Astrocyte (in vitro differentiated cells and primary cell): ENCODE results near the gene APBB2. TPM values are rescaled to one million over a fixed set of nuclear protein-coding genes. Genes with fewer than 3 reads are reported as not detected.

Source experiments
- DNase-seq: peaks from one replicate; pipeline ENCODE4 v3.0.0-alpha.2; 2010; ENCODE audit warnings: low read depth
- FAIRE-seq: peaks from 2 replicates; lab custom pipeline; 2011; peaks lifted over from hg19 to GRCh38; lab: Jason Lieb, UNC
- H2AFZ ChIP-seq: 2 replicates; pipeline ENCODE4 v1.6.0; 2012; ENCODE audit warnings: low read depth, low read length, inconsistent platforms
- H3K27ac ChIP-seq: 2 replicates; pipeline ENCODE4 v1.5.1; 2011; ENCODE audit warnings: low read depth, low read length, inconsistent platforms
- H3K27me3 ChIP-seq: 2 replicates; pipeline ENCODE4 v1.6.0; 2011; ENCODE audit warnings: low read length, inconsistent platforms; ENCODE audit not compliant: insufficient read depth
- H3K36me3 ChIP-seq: 2 replicates; pipeline ENCODE4 v1.5.1; 2011; ENCODE audit warnings: low read length, inconsistent platforms; ENCODE audit not compliant: insufficient read depth
- H3K4me1 ChIP-seq: 2 replicates; pipeline ENCODE4 v1.5.1; 2011; ENCODE audit warnings: low read length, inconsistent platforms; ENCODE audit not compliant: insufficient read depth
- H3K4me2 ChIP-seq: 2 replicates; pipeline ENCODE4 v1.6.0; 2012; ENCODE audit warnings: low read length, inconsistent platforms
- H3K4me3 ChIP-seq: 2 replicates; pipeline ENCODE4 v1.5.1; 2011; ENCODE audit warnings: low read depth, mild to moderate bottlenecking, low read length, inconsistent platforms; ENCODE audit not compliant: insufficient read depth
- H3K79me2 ChIP-seq: 2 replicates; pipeline ENCODE4 v1.6.0; 2012; ENCODE audit warnings: mild to moderate bottlenecking, low read length, inconsistent platforms; ENCODE audit not compliant: insufficient read depth
- H3K9ac ChIP-seq: 2 replicates; pipeline ENCODE4 v1.6.0; 2012; ENCODE audit warnings: mild to moderate bottlenecking, low read length, inconsistent platforms
- H3K9me3 ChIP-seq: 2 replicates; pipeline ENCODE4 v1.5.1; 2012; ENCODE audit warnings: low read depth, mild to moderate bottlenecking, low read length, inconsistent platforms; ENCODE audit not compliant: insufficient read depth
- H4K20me1 ChIP-seq: 2 replicates; pipeline ENCODE4 v1.6.0; 2012; ENCODE audit warnings: low read length, inconsistent platforms; ENCODE audit not compliant: insufficient read depth
- H3K27ac Mint-ChIP-seq: one replicate; pipeline ENCODE4 v1.8.0; 2021; ENCODE audit warnings: mild to moderate bottlenecking, mixed read lengths; ENCODE audit not compliant: unreplicated experiment
- H3K27me3 Mint-ChIP-seq: one replicate; pipeline ENCODE4 v1.8.0; 2021; ENCODE audit warnings: low read depth, mixed read lengths; ENCODE audit not compliant: unreplicated experiment
- H3K36me3 Mint-ChIP-seq: one replicate; pipeline ENCODE4 v1.8.0; 2021; ENCODE audit warnings: low read depth, mixed read lengths; ENCODE audit not compliant: unreplicated experiment
- H3K4me1 Mint-ChIP-seq: one replicate; pipeline ENCODE4 v1.8.0; 2021; ENCODE audit warnings: low read depth, mixed read lengths; ENCODE audit not compliant: unreplicated experiment
- H3K4me3 Mint-ChIP-seq: one replicate; pipeline ENCODE4 v1.8.0; 2021; ENCODE audit warnings: mild to moderate bottlenecking, moderate library complexity, mixed read lengths; ENCODE audit not compliant: unreplicated experiment
- H3K9me3 Mint-ChIP-seq: one replicate; pipeline ENCODE4 v1.8.0; 2021; ENCODE audit warnings: mild to moderate bottlenecking, mixed read lengths; ENCODE audit not compliant: unreplicated experiment
- EZH2 ChIP-seq: IDR thresholded peaks from 2 replicates; pipeline ENCODE4 v1.6.1; 2012; ENCODE audit warnings: mild to moderate bottlenecking, low read length, inconsistent platforms; ENCODE audit not compliant: insufficient read depth
- total RNA-seq: library from RNA; stranded (reverse); gene quantifications from 2 replicates; pipeline ENCODE4 v1.2.1, GENCODE V29; 2021
- TF ChIP-seq, protein P1 (sequence below): IDR thresholded peaks from 2 replicates; pipeline ENCODE4 v1.5.1; 2011; ENCODE audit warnings: low read depth, mild to moderate bottlenecking, inconsistent platforms, low read length, moderate library complexity; ENCODE audit not compliant: insufficient read depth

Gene APBB2
- total RNA-seq, 1 donor from 2014 or later: 173 TPM

DNA sequence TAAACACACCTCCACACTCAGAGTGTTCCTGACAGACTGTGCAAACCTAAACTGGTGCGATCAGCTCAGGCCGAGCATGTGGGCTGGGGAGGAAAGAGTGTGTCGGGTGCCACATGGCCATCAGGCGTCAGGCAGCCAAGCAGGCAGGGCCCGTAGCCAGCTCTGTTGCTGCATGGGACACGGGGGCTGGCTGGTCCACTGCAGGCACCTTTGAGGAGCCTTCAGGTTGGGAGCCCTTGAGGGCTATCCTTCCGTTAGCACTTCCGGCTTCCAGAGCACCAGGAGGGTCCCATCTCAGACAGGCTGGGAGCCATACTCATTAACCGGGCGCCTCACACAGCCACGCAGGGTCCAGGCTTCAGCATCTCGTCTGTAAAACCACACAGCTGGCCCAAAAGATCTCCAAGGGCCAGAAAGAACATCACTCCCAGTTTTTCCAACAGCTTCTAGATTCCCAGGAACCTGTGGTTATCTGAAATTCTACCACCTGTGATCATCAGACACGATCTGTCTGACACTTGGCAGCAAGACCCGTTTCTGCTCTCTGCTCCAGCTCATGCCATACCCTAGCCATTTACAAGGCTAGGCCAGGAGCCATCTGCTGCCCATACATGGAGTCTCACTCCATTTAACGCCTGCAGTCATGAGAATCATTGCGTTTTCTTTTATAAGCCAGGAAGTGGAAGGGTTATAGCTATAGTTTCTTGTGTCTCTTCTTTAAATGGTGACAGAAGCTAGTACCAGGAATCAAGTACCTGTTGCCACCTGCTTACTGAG, 377.1 kb downstream of the APBB2 start:
- no peak for TF ChIP-seq EZH2
- TF ChIP-seq, protein P1, sequence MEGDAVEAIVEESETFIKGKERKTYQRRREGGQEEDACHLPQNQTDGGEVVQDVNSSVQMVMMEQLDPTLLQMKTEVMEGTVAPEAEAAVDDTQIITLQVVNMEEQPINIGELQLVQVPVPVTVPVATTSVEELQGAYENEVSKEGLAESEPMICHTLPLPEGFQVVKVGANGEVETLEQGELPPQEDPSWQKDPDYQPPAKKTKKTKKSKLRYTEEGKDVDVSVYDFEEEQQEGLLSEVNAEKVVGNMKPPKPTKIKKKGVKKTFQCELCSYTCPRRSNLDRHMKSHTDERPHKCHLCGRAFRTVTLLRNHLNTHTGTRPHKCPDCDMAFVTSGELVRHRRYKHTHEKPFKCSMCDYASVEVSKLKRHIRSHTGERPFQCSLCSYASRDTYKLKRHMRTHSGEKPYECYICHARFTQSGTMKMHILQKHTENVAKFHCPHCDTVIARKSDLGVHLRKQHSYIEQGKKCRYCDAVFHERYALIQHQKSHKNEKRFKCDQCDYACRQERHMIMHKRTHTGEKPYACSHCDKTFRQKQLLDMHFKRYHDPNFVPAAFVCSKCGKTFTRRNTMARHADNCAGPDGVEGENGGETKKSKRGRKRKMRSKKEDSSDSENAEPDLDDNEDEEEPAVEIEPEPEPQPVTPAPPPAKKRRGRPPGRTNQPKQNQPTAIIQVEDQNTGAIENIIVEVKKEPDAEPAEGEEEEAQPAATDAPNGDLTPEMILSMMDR: no peak
- Histone ChIP-seq H3K4me2 (no peak overlapping the region), H3K4me1 (peaks cover 13% of the 10 kb centered on the region), H2AFZ (no peak overlapping the region), H3K36me3 (no peaks in the 10 kb centered on the region), H3K27ac (no peak overlapping the region), H3K9ac (no peak overlapping the region), H3K9me3 (no peaks in the 10 kb centered on the region), H3K79me2 (no peaks in the 10 kb centered on the region), H4K20me1 (peaks cover 16% of the 10 kb centered on the region), H3K27me3 (no peaks in the 10 kb centered on the region), H3K4me3 (no peak overlapping the region)
- no peak overlapping the region for H3K27ac Mint-ChIP-seq
- no peaks in the 10 kb centered on the region for H3K27me3 Mint-ChIP-seq
- no peak for FAIRE-seq
- DNase-seq: no peak
- H3K9me3 Mint-ChIP-seq: no peaks in the 10 kb centered on the region
- H3K4me1 Mint-ChIP-seq: peaks cover 5% of the 10 kb centered on the region
- H3K4me3 Mint-ChIP-seq: no peak overlapping the region
- peaks cover 37% of the 10 kb centered on the region for H3K36me3 Mint-ChIP-seq

DNA sequence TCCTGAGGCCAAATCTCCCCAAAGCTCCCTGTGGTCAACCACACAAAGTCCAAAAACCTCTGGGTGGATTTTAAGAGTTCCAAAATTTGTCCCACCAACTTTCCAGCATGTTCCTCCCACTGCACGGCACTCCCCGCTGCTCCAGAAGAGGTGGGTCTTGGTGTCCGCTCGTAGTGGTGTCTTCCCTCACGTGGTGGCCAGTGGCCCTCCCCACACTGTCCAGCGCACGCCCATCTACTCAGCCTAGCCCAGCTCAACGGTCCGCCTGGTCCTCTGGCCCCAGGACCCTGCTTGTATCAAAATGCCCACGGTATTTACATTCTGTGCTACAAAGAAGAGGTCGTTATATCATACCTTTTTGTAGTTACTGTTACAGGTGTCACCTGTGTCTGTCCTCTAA, 381.1 kb downstream of the APBB2 start:
- no peak overlapping the region for H3K27ac Mint-ChIP-seq
- no peak overlapping the region for H3K4me3 Mint-ChIP-seq

More for the DNA sequence above, 381.1 kb downstream of the APBB2 start:
- H3K4me1 ChIP-seq: no peaks in the 10 kb centered on the region
- no peaks in the 10 kb centered on the region for H3K9me3 Mint-ChIP-seq
- H3K4me1 Mint-ChIP-seq: no peaks in the 10 kb centered on the region
- no peak overlapping the region for H3K4me3 ChIP-seq
- no peaks in the 10 kb centered on the region for H3K27me3 ChIP-seq
- peaks cover 8% of the 10 kb centered on the region for H4K20me1 ChIP-seq
- no peaks in the 10 kb centered on the region for H3K79me2 ChIP-seq
- no peak overlapping the region for H3K27ac ChIP-seq
- no peaks in the 10 kb centered on the region for H3K27me3 Mint-ChIP-seq
- peaks cover 8% of the 10 kb centered on the region for H3K36me3 ChIP-seq
- no peak overlapping the region for H3K9ac ChIP-seq
- no peak for DNase-seq
- no peak overlapping the region for H2AFZ ChIP-seq
- H3K9me3 ChIP-seq: no peaks in the 10 kb centered on the region
- H3K4me2 ChIP-seq: no peak overlapping the region
- no peak for FAIRE-seq
- H3K36me3 Mint-ChIP-seq: peaks cover 37% of the 10 kb centered on the region
- TF ChIP-seq, protein P1: no peak
- TF ChIP-seq EZH2: no peak
